Activated gamma-delta T cell (primary cell): Measurements from ENCODE around the gene C1orf21.
A peak's percentile ranks its signal among the peaks of the same experiment; 100 is the strongest.

Experiments
- DNase-seq: peaks from one replicate; lab custom pipeline; 2025; lab: John Stamatoyannopoulos, UW

C1orf21 gene

DNA sequence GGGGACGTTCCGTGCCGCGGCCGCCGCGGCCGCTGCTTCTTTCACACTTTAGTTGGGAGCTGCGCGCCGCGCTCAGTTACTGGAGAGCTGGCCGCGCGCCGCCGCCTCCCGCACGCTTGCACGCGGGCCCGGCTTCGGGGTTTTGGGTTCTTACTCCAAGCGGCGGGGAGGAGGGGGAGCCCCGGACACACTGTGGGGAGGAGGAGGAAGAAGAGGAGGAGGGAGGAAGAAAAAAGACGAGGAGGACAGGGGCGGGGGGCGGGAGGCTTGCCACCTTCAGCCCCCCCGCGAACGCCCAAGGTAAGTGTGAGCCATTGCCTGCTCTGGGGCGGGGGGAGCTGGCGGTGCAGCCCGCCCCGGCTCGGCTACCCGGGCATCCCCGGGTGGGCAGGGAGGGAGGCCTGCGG, 243 bp downstream of the C1orf21 start:
- no peak for DNase-seq

DNA sequence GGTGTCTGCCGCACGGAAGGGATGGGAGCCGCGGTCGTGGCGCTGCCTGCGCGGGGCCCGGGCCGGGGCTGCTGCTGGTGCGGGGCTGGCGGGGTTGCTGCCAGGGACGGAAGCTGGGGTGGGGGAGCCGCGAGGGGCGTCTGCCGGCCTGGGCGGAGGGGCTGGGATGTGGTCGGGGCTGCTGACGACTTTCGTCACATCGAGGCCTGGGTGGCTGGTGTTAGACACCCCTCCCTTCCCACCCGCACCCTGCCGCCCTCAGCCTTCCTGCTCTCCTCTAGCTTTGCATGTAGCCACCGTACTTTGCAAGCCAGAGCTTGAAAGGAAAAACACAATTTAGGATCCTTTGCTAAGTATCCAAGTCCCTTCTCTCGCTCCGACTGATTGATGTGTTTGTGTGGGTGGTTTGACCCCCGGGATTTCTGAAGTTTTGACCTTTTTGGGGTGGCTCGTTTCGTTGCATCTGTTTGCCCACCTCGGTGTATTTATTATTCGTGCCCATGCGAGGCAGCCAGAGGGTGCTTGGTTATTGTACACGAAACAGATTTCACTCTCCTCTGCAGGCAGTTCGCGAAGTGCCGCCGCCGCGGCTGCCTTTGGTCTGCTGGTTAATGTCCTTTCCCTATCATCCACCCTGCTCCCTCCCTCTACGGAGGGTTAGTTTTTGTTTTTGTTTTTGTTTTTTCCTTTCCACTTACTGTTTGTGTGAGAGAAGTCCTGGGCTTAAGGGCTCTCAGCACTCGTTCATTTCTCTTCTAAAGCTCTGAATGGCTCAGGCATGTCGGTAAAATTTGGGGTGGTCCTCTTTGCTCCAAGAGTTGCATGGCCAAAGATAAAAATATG, 868 bp downstream of the C1orf21 start:
- peak; percentile 88 for DNase-seq

DNA sequence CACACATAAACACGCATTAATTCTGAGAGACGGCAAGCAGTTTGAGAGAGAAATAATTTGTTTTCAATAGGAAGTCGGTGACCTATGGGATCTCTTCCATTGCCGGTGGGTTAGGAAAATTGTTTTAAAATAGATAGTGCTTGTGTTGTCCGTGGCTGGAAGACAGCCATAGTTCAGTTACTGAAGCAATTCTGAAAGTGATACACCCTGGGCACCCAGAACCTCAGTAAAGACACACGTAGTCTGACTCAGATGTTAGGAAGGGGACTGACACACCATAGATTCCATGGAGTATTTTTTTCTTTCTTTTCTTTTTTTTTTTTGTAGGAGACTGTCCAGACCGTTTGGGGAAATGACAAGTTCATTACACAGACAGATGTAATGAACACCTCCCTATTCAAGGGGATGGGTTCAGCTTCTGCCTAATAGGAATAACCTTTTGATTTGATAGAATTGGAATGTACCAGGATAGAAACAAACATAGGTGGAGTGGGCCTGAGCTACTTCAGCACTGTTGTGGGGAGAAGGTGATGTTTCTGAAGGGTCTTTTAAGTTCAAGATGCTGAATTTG, 1.6 kb downstream of the C1orf21 start:
- DNase-seq, result no peak

DNA sequence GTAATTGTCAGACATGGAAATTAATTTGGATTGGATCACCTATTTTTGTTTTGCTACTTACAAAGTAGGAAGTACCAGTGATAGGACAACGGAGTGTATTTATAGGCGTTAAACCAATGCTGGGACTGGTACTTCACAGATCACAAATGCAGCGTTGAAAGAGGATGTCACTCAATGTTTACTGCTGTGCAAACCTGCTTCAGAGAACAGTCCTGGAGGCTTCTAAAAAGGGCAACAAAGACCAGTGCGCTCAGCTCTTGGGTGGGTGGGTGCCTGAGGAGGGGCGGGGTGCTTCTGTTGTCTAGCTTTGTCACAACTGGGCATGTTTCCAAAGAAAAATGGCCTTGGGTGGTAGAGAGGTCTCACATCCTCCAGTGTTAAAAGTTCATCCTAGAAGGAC, 2.1 kb downstream of the C1orf21 start:
- DNase-seq, result no peak

DNA sequence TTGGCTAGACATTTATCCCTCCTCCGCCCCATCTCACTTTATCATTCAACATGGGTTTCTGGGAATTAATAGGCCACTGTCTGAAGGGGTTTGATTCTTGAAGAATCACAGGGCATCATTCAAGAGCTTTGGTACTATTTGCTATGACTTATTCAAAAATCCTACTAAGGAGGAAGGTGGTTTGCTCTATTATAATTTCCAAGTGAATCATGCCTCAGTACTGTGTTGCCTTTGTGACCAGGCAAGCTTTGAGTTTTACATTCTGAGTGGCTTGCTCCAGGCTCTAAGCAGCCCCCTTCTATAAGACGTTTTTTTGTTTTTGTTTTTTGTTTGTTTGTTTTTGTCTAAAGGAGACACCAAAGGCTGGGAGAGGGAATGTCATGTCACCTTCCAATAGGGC, 2.6 kb downstream of the C1orf21 start:
- no peak for DNase-seq

DNA sequence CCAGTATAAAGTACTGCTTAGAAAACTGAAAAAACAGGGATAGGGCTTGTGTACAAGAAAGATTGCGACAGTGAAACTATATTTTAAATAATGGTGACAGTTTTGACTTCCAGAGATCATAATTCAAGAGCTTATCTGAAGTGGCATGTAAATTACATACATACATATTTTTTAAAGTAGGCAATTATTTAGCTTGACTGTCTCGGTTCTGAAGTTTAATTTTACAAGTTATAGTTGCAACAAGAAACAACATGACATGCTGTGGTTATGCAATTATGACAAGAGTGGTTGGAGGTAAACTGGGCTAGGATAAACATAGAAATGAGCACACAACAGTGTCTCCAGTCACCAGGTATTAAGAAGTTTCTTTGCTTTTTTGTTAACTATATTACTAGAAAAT, 4.1 kb downstream of the C1orf21 start:
- no peak for DNase-seq

DNA sequence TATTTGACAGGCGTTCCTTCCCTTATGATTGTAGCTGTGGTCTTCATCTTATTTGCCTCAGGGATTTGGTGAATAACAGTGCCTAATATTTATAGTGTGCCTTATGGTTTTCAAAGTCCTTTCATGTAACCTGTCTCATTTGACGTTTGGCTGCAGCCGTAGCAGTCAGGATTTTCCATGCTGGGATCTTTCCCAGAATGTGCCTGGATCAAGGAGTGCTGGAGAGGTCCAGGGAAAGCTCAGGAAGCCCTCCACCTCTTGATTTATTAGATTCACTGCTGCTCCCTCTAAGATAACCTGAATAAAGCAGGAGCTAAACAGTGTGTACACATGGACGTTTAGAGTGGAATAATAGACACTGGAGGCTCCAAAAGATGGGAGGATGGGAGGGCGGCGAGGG, 5.2 kb downstream of the C1orf21 start:
- no peak for DNase-seq

DNA sequence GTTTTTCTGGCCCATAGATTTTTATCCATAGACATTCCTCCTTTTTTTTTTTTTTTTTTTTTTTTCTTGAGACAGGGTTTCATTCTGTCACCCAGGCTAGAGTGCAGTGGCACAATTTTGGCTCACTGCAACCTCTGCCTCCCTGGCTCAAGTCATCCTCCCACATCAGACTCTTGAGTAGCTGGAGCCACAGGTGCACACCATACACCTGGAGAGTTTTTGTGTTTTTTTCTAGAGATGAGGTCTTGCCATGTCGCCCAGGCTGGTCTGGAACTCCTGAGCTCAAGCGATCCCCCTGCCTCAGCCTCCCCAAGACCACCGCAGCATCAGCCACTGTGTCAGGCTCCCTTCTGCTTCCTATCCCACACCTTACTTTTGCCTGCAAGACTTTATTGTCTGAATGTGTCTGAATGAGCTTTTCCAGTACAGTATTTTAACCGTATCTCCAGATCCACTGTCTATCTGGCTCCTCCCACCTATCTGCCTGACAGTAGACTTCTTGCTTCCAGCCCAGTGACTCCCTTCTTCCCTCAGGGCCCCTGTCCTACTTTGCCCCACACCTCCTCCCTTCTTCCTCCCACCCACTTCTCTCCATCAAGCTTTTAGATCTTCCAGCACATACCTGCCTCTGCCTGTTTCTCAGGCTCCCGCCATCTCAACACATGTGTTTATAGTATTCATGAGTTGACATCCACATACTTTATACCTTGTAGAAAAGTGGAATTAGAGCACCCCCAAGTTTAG, 6.1 kb downstream of the C1orf21 start:
- DNase-seq, result no peak

DNA sequence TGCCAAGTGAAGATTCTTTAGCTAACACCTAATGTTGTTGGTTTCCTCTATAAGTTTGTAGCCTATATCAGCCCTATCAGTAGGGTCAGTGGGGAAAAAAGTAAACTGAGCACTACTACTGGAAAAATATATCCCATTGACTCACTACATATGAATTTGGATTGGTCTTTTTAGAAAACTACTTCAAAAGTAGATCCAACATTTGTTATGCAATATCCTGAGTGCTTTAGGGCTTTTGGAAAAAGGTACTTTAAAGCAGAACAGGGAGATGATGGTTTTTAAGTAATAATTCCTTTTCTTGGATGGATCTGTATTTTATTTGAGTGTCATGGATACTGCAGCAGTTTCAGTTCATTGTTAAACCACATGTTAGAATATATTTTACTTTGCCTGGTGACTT, 7.1 kb downstream of the C1orf21 start:
- DNase-seq, result no peak

DNA sequence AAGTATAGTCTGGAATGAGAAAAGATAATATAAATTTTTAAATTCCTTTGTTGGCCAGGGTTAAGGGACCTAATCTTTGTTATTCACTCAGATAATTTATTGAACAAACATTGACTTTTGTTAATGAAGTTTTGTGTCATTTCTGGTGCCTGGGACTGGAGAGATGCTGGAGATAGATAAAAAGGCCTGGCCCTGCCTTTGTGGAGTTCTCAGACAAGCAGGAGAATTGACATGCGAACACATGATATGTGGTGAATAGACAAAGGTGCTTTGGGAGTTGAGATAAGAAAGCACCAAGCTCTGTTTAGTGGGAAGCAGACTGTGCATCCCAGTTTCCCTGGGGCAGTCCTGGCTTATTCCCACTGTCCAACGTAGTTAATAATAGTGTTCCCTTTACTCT, 8.5 kb downstream of the C1orf21 start:
- DNase-seq, result no peak

DNA sequence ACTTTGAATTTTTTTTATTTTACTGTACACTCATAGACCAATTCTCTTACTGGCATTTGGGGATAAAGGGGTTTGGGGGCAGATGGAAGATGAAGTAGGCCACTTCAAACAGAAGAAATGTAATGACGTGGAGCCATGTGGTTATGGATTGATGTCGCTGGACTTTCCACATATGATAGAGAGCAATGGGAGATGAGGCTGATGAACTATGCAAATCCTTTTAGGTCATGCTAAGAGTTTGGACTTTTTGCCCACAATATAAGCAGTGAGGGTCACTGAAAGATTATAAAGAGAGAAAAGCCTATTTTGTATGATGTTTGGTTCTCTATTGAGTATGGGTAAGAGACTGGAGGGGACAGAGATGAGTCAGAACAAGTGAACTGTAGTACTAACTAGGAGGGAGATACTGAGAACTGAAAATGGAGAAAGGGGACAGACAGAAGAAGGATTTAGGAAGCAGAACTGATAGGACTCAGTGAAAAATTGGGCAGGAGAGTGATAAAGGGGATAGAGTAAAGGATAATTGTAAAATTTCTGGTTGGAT, 9.2 kb downstream of the C1orf21 start:
- DNase-seq, result no peak

DNA sequence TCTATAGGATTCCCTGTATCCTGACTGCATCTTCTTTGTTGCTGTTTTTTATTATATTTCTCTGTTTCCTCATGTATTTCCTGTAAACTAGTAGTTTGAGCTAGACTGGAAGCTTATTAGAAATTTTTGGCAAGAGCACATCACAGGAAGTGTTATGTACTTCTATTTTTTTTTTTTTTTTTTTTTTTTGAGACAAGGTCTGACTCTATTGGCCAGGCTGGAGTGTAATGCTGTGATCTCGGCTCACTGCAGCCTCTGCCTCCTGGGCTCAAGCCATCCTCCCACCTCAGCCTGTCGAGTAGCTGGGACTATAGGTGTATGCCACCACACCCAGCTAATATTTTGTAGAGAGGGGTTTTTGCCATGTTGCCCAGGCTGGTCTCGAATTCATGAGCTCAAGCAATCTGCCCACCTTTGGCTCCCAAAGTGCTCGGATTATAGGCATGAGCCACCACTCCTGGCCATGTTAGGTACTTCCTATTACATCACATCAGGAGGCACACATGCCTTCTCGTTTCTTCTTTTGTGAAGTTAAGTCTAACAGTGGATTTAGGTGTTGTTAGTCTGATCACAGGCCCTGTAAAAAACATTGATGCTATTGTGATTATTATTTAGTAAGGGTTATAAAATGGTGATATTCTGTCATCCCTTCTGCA, 12.5 kb downstream of the C1orf21 start:
- no peak for DNase-seq

DNA sequence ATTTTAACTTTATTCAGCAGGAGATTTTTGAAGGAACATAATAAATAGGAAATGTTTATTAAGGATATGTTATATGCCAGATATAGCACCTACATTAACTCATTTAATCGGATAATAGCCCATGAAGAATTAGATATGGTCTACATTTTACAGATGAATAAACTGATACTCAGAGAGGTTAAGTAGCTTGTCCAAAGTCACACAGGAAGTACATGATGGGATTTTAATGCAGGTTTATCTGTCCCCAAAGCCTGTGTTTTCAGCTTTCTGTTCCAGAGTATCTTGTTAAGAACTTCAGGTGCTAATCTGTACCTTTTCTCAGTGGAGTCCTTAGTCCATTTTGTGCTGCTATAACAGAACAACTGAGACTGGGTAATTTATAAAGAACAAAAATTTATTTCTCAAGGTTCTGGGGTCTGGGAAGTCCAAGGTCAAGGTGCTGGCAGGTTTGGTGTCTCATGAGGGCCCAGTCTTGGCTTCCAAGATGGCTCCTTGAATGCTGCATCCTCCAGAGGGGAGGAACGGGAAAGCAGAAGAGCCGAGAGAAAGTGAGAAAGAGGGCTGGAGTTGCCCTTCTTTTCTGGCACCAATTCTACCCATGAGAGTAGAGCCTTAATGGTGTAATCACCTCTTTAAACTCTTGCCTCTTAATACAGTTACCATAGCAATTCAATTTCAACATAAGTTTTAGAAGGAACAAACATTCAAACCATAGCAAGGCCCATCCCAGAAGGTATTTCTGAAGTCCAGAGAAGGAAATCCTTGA, 17.3 kb downstream of the C1orf21 start:
- no peak for DNase-seq

DNA sequence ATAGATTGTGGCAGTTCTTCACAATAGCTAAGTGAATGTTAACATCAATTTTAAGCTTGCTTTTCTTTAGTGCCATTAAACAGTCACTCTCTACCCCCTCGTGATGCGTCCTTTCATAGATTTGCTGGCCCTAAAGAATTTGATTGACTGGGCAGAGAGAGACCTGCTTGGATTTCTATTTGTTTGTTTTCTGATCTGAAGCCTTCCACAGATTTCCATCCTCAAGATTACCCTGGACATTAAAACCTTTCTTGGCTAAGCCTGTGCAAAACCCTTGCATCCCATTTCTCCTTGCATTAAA, 17.8 kb downstream of the C1orf21 start:
- no peak for DNase-seq

DNA sequence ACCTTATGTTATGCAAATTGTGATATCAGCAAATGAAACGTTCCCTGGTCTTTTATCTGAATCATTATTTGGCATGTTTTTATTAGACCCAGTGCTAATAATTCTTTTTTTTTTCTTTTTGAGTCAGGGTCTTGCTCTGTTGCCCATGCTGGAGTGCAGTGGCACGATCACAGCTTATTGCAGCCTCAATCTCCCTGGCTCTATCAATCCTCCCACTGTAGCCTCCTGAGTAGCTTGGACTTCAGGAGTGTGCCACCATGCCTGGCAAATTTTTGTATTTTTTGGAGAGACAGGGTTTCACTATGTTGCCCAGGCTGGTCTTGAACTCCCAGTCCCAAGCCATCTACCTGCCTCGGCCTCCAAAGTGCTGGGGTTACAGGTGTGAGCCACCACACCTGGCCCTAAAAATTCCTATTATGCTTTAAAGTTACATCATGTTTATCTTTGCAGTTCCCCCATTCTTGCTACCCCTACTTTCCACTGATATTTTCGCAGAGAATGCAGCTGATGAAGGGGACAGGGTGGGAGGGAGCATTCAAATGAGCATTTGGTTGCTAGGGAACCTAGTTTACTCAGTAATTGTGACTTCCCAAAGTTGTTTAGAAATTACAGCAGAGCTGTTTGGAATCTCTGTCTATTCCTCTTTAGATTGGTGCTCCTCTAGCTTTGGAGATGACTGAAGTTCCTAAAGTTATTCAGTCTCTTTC, 18.4 kb downstream of the C1orf21 start:
- no peak for DNase-seq

DNA sequence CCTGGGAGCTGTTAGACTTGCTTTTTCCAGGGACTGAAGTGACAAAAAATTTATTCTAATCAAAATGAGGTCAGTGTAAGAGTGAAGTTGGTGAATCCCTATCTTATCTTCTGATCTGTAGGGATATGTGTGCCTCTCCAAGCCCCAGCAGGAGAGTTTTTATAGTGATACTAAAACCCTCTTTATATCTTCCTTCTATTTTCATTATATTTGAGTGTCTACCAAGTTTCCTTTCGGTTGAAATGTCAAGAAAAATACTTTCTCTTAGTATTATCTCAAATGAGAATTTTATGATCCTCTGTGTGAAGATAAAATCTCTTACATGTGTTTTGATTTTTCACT, 18.9 kb downstream of the C1orf21 start:
- DNase-seq, result no peak

DNA sequence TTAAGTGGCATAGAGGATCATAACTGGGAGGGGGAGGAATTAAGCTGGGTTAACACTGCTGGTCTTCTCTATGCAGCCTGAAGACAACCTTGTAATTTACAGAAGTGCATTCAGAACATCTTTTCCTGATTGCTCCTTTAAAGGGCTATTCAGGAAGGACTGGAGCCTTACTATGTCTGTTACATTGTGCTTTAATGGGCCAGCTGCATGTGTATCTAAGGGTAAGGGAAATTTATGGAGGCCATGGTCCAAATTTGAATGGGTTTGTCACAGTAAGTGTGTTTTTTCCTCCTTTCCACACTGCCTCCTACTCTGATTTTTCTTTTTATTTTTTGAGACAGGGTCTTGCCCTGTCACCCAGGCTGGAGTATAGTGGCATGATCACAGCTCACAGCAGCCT, 19.6 kb downstream of the C1orf21 start:
- no peak for DNase-seq

DNA sequence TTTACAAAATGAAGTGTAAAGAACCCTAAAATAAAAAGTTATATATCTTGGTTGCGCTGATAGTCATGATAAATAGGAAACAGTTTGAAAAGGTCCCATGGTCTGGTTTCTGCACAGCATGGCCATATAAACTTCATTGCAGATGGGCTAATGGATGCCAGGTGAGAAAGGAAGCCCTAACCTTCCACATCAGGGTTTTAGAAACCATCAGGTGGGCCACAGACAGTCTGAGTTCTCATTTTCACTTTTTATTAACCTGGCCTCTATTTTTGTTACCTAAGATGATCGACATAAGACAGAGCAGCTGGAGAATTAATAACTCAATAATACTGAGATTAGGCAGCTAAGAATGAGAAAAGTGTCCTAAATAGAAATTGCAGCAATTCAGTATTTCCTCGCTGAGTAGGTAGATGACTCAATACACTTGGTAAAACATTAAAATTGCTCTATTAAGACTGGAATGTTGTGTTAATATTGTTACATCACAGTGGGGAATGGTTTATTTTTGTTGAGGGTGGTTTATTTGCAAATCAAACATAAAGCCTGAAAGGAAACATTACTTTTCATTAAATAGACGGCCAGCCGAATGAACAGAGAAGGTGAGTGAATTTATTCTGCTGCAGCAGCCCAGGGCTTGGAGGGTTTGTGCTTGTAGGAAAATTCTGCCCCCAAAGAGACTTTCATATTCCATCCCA, 21.1 kb downstream of the C1orf21 start:
- DNase-seq, result no peak

DNA sequence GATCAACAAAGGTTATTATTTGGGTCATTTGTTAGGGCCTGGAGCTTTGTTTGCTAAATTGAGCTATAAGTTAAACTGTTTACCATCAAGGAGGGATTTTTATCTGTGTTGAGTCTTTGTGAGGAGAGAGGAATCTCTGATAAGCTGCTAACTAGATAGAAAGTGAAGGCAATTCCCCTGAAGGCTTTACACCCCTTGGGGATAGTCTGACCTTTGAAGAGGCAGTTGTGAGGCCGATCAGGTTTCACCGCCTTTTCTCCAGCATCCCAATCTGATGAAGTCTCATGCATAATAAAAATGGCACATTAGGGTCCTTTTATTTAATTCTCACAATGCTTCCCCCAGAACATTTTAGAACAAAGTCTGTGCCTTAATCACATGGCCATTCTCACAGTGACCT, 21.8 kb downstream of the C1orf21 start:
- DNase-seq, result no peak

DNA sequence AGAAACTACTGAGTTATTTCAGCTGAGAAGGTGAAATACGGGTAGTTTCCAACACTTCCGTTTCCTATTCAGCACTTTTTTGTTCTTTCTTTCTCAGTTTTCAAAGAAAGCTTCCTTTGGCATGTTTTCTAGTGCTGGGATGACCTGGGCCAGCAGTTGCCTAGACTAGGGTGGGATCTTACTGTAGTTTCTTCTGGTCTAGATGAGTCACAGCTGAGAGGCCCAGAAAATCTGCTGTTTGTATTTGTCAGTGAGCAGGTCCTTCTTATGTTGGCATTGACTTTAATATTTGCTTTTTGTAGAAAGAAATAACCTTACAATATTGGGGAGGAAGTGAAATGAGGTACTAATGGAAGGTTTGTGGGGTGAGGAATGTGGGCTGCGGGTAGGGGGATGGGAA, 22.2 kb downstream of the C1orf21 start:
- no peak for DNase-seq

DNA sequence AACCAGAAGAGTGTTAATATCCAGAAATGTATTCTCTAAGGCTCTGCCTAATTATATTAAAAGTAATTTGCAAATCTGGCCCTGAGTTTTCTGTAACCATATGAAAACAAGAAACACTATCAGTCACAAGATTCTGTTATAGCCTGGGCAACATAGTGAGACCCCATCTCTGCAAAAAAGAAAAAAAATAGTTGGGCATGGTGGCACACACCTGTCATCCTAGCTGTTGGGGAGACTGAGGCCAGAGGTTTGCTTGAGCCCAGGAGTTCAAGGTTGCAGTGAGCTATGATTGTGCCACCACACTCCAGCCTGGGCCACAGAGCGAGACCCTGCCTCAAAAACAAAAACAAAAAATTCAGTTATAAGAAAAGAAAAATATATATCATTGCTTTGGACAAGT, 25.6 kb downstream of the C1orf21 start:
- DNase-seq, result no peak
